Central memory CD8-positive, alpha-beta T cell (primary cell): ENCODE data around the gene CDC14B.
A peak's percentile ranks its signal among the peaks of the same experiment; 100 is the strongest.

Experiments used
- ATAC-seq: fragments of 150-1000 bp; cut with Tn5 transposase; replicated peaks from 2 replicates; pipeline ENCODE4 v1.10.0; 2022; ENCODE audit warnings: mild to moderate bottlenecking, moderate FRiP score, moderate number of reproducible peaks; ENCODE audit not compliant: poor library complexity, severe bottlenecking; ENCODE audit errors: extremely low read depth
- DNase-seq, 2 donors: peaks; one replicate each; pipeline ENCODE4 v3.0.0; 2021; ENCODE audit warnings: low spot score in 2 of 2
- H3K27ac Mint-ChIP-seq: one replicate; pipeline ENCODE4 v1.8.0; 2022; ENCODE audit warnings: low read depth, mild to moderate bottlenecking, moderate library complexity, mixed read lengths
- H3K27me3 Mint-ChIP-seq: one replicate; pipeline ENCODE4 v1.8.0; 2022; ENCODE audit warnings: mixed read lengths
- H3K36me3 Mint-ChIP-seq: one replicate; pipeline ENCODE4 v1.8.0; 2022; ENCODE audit warnings: mild to moderate bottlenecking, moderate library complexity, mixed read lengths; ENCODE audit not compliant: insufficient read depth
- H3K4me1 Mint-ChIP-seq: one replicate; pipeline ENCODE4 v1.8.0; 2022; ENCODE audit warnings: mixed read lengths
- H3K4me3 Mint-ChIP-seq: one replicate; pipeline ENCODE4 v1.8.0; 2022; ENCODE audit warnings: mild to moderate bottlenecking, moderate library complexity, mixed read lengths
- H3K9me3 Mint-ChIP-seq: one replicate; pipeline ENCODE4 v1.8.0; 2022; ENCODE audit warnings: mixed read lengths

The CDC14B gene

GRCh38 chr9:96498796-96499195 is 120.8 kb downstream of the CDC14B start:
- no peaks in the 10 kb centered on the region for H3K4me1 Mint-ChIP-seq
- no peaks in the 10 kb centered on the region for H3K9me3 Mint-ChIP-seq
- no peak for ATAC-seq
- H3K4me3 Mint-ChIP-seq = no peak overlapping the region
- no peak for DNase-seq
- H3K36me3 Mint-ChIP-seq = peaks cover 3% of the 10 kb centered on the region
- no peak overlapping the region for H3K27ac Mint-ChIP-seq
- no peaks in the 10 kb centered on the region for H3K27me3 Mint-ChIP-seq

GRCh38 chr9:96497117-96497399 is 122.6 kb downstream of the CDC14B start:
- Mint-ChIP-seq H3K4me1 (no peaks in the 10 kb centered on the region), H3K36me3 (peaks cover 2% of the 10 kb centered on the region), H3K27ac (no peak overlapping the region), H3K27me3 (no peaks in the 10 kb centered on the region), H3K4me3 (no peak overlapping the region), H3K9me3 (no peaks in the 10 kb centered on the region)
- DNase-seq (no peak), ATAC-seq (no peak)

- ATAC-seq (no peak), DNase-seq (no peak)
- H3K4me3 Mint-ChIP-seq = no peak overlapping the region
- H3K4me1 Mint-ChIP-seq = peaks cover 4% of the 10 kb centered on the region
- no peaks in the 10 kb centered on the region for H3K27me3 Mint-ChIP-seq
- H3K27ac Mint-ChIP-seq = no peak overlapping the region
- H3K36me3 Mint-ChIP-seq = peaks cover 5% of the 10 kb centered on the region
- no peaks in the 10 kb centered on the region for H3K9me3 Mint-ChIP-seq
These were observed 123.1 kb downstream of the CDC14B start for GRCh38 chr9:96496368-96497116.

- H3K27ac Mint-ChIP-seq = no peak overlapping the region
- no peak for ATAC-seq
- H3K27me3 Mint-ChIP-seq = no peaks in the 10 kb centered on the region
- no peak overlapping the region for H3K4me3 Mint-ChIP-seq
- H3K4me1 Mint-ChIP-seq = peaks cover 5% of the 10 kb centered on the region
- peaks cover 11% of the 10 kb centered on the region for H3K36me3 Mint-ChIP-seq
- no peak for DNase-seq
- H3K9me3 Mint-ChIP-seq = no peaks in the 10 kb centered on the region
These were observed 124.3 kb downstream of the CDC14B start for GRCh38 chr9:96495341-96495740.

- peak overlapping the region; percentile 65 for H3K27ac Mint-ChIP-seq
These were observed 125.3 kb downstream of the CDC14B start for GRCh38 chr9:96494215-96494800.

GRCh38 chr9:96493757-96494156 is 125.9 kb downstream of the CDC14B start:
- no peak for ATAC-seq
- Mint-ChIP-seq H3K36me3 (peaks cover 18% of the 10 kb centered on the region), H3K27me3 (no peaks in the 10 kb centered on the region), H3K9me3 (no peaks in the 10 kb centered on the region), H3K4me1 (peaks cover 5% of the 10 kb centered on the region), H3K4me3 (no peak overlapping the region), H3K27ac (peak overlapping the region; percentile 65)
- DNase-seq = no peak

More at GRCh38 chr9:96494215-96494800, 125.3 kb downstream of the CDC14B start:
- no peak for DNase-seq
- Mint-ChIP-seq H3K27me3 (no peaks in the 10 kb centered on the region), H3K4me3 (no peak overlapping the region), H3K4me1 (peaks cover 5% of the 10 kb centered on the region), H3K36me3 (peaks cover 14% of the 10 kb centered on the region), H3K9me3 (no peaks in the 10 kb centered on the region)
- no peak for ATAC-seq

- Mint-ChIP-seq H3K27ac (no peak overlapping the region), H3K4me1 (peaks cover 5% of the 10 kb centered on the region), H3K9me3 (no peaks in the 10 kb centered on the region), H3K36me3 (peaks cover 20% of the 10 kb centered on the region), H3K27me3 (no peaks in the 10 kb centered on the region), H3K4me3 (no peak overlapping the region)
- DNase-seq = no peak
- no peak for ATAC-seq
These were observed 126.6 kb downstream of the CDC14B start for GRCh38 chr9:96492993-96493531.

GRCh38 chr9:96491880-96492525 is 127.6 kb downstream of the CDC14B start:
- ATAC-seq (no peak), DNase-seq (no peak)
- Mint-ChIP-seq H3K4me3 (no peak overlapping the region), H3K27ac (no peak overlapping the region), H3K36me3 (peaks cover 22% of the 10 kb centered on the region), H3K4me1 (peaks cover 5% of the 10 kb centered on the region), H3K9me3 (no peaks in the 10 kb centered on the region), H3K27me3 (no peaks in the 10 kb centered on the region)

- peaks cover 22% of the 10 kb centered on the region for H3K36me3 Mint-ChIP-seq
- no peaks in the 10 kb centered on the region for H3K27me3 Mint-ChIP-seq
- ATAC-seq (no peak), DNase-seq (no peak)
- H3K4me3 Mint-ChIP-seq = no peak overlapping the region
- H3K27ac Mint-ChIP-seq = no peak overlapping the region
- H3K9me3 Mint-ChIP-seq = no peaks in the 10 kb centered on the region
- H3K4me1 Mint-ChIP-seq = peaks cover 5% of the 10 kb centered on the region
These were observed 128.4 kb downstream of the CDC14B start for GRCh38 chr9:96491079-96491879.

GRCh38 chr9:96490534-96491078 is 129.0 kb downstream of the CDC14B start:
- peaks cover 22% of the 10 kb centered on the region for H3K36me3 Mint-ChIP-seq
- H3K27ac Mint-ChIP-seq = no peak overlapping the region
- no peak overlapping the region for H3K4me3 Mint-ChIP-seq
- no peak for DNase-seq
- ATAC-seq = no peak
- H3K4me1 Mint-ChIP-seq = peaks cover 5% of the 10 kb centered on the region
- H3K27me3 Mint-ChIP-seq = no peaks in the 10 kb centered on the region
- no peaks in the 10 kb centered on the region for H3K9me3 Mint-ChIP-seq

GRCh38 chr9:96489482-96489979 is 130.1 kb downstream of the CDC14B start:
- Mint-ChIP-seq H3K9me3 (no peaks in the 10 kb centered on the region), H3K36me3 (peaks cover 27% of the 10 kb centered on the region), H3K4me3 (no peak overlapping the region), H3K27me3 (no peaks in the 10 kb centered on the region), H3K4me1 (peaks cover 5% of the 10 kb centered on the region), H3K27ac (no peak overlapping the region)
- no peak for ATAC-seq
- no peak for DNase-seq

GRCh38 chr9:96487949-96488348 is 131.7 kb downstream of the CDC14B start:
- no peaks in the 10 kb centered on the region for H3K27me3 Mint-ChIP-seq
- peaks cover 6% of the 10 kb centered on the region for H3K4me1 Mint-ChIP-seq
- H3K27ac Mint-ChIP-seq = no peak overlapping the region
- peaks cover 29% of the 10 kb centered on the region for H3K36me3 Mint-ChIP-seq
- ATAC-seq (no peak), DNase-seq (no peak)
- H3K4me3 Mint-ChIP-seq = no peak overlapping the region
- H3K9me3 Mint-ChIP-seq = no peaks in the 10 kb centered on the region
